D721Med (cell line): ENCODE data around the gene PPARGC1A.

Source experiments
- DNase-seq: peaks from one replicate; pipeline ENCODE4 v3.0.0; 2011; ENCODE audit warnings: low spot score; ENCODE audit not compliant: insufficient read length
- FAIRE-seq: peaks from 2 replicates; lab custom pipeline; 2011; peaks lifted over from hg19 to GRCh38; lab: Jason Lieb, UNC
- TF ChIP-seq, protein P1 (sequence below): IDR thresholded peaks from 2 replicates; pipeline ENCODE4 v1.5.1; 2012; ENCODE audit warnings: mild to moderate bottlenecking, control low read depth; ENCODE audit not compliant: insufficient read depth; ENCODE audit errors: missing control alignments

Gene PPARGC1A

DNA sequence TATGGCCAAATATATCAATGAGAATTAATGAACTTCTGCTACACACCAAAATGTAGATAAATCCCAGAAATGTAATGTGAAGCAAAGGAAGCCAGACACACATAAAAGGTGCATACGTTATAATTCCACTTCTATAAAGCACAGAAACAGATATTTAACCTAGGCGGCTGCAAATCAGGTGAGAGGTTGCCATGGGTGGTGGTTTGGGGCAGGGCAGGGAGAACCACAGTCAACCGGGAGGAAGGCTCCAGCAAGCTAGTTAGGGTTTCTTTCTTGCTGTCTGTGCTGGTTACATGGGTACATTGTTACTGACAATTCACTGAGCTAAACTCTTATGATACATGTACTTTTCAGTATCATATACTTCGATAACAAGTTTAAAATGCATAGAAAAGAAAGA is 9.7 kb upstream of the PPARGC1A start:
- FAIRE-seq: no peak
- TF ChIP-seq, protein P1, sequence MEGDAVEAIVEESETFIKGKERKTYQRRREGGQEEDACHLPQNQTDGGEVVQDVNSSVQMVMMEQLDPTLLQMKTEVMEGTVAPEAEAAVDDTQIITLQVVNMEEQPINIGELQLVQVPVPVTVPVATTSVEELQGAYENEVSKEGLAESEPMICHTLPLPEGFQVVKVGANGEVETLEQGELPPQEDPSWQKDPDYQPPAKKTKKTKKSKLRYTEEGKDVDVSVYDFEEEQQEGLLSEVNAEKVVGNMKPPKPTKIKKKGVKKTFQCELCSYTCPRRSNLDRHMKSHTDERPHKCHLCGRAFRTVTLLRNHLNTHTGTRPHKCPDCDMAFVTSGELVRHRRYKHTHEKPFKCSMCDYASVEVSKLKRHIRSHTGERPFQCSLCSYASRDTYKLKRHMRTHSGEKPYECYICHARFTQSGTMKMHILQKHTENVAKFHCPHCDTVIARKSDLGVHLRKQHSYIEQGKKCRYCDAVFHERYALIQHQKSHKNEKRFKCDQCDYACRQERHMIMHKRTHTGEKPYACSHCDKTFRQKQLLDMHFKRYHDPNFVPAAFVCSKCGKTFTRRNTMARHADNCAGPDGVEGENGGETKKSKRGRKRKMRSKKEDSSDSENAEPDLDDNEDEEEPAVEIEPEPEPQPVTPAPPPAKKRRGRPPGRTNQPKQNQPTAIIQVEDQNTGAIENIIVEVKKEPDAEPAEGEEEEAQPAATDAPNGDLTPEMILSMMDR: no peak
- DNase-seq: no peak

DNA sequence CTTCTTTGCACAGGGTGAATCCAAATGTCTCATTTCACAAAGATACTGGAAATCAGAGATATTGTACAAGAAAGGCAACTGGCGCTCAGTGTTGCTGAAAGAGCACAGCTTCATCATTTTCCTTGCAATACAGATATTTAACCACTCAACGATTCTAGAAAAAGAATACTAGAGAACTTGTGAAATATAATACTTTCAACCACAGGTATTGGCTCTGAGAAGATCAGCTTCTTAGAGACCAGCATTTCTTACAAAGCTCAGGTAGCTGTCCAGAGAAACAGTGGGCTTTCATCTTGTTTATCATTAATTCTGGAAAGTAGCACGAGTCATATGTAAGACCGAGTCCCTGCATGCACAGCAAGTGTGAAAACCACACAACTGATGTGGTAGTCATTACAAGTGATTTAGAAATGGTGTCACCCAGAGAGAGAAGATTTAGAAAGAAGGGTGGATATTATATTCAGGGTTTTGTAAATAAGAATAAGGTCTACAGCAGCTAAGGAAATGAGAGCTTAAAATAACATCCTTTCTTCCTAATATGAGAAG is 7.8 kb upstream of the PPARGC1A start:
- no peak for FAIRE-seq
- TF ChIP-seq, protein P1: no peak
- DNase-seq: no peak

DNA sequence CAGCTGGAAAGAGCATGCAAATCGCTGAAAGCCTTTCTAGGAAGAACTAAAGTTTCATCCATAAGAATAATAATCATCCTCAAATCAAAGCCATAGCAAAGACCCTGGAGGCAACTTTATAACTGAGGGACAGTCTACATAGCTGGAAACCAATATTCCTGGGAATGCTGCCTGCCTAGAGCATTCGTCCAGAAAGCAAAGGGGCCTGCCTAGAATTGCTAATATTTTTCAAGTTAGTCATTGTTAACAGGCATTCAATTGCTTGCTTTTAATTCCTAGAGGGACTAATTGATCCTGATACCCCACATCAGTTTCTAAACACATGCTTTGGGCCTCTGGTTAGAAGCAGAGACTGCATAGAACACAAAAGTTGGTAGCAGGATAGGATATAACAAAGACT is 4.2 kb upstream of the PPARGC1A start:
- TF ChIP-seq, protein P1: no peak

DNA sequence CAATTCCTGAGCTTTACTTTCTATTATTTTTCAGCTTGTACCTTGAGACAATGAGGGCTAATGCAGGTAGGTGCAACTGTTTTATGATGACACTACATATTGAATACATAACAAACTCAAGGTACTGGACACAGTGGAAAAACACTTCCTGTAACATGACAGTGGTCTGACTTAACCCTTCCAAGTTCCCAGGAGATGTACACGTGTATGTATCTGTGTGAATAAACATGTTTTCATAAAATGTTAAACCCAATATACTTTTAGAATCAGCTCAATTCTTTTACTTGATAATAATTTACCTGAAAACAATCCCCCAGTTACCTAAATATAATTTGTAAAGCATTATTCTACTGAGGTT is 1.2 kb upstream of the PPARGC1A start:
- TF ChIP-seq, protein P1: no peak
- DNase-seq (no peak), FAIRE-seq (no peak)

More for the DNA sequence above, 4.2 kb upstream of the PPARGC1A start:
- no peak for DNase-seq
- no peak for FAIRE-seq

DNA sequence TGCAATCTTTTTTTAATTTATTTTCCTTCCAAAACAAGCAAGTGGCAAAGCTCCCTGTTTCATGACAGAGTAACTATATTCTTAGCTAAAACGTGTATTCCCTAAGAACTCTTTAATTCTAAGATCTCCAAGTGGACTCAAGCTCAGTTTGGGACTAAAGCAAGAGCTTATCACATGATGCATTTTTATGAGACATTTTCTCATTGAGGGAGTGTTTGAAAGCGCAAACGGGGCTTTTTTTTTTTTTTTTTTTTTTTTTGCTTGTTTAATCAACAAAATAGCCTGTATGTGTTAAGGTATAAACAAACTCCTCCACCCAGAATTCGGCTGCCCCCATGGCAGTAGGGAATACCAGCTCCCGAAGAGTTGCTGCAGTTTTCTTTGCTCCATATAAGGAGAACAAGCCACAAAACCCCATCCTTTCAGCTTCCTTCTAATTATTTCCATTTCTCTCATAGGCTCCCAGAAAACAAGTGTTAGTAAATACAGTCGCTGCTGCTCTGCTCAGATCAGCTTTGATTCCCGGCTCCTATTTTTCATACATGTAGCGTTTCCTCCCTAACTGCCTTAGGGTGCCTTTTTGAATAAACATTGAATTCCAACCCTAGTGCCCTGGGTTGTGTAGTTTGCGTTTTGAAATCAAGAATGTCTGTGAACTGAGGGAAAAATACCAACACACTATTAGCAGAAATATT is 669 bp upstream of the PPARGC1A start:
- DNase-seq (no peak), FAIRE-seq (no peak)
- TF ChIP-seq, protein P1: no peak

DNA sequence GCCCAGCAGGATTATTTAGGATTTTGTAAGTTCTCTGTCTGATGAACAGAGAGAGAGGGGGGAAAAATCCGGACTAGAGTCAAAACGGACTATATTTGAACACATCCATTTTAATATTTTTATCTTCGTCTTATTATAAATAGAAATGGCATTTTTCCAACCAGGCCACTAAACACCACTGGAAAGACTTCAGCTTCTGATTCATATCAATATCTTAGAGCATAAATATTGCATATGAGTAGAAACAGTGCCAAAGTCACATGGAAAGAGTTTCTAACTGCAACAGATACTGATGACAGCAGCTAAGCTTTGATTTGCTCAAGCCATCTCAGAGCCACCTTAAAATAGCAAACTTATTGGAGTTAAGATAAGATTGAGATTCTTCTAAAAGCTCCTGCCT is 456 bp downstream of the PPARGC1A start:
- FAIRE-seq (no peak), DNase-seq (no peak)
- TF ChIP-seq, protein P1: no peak

DNA sequence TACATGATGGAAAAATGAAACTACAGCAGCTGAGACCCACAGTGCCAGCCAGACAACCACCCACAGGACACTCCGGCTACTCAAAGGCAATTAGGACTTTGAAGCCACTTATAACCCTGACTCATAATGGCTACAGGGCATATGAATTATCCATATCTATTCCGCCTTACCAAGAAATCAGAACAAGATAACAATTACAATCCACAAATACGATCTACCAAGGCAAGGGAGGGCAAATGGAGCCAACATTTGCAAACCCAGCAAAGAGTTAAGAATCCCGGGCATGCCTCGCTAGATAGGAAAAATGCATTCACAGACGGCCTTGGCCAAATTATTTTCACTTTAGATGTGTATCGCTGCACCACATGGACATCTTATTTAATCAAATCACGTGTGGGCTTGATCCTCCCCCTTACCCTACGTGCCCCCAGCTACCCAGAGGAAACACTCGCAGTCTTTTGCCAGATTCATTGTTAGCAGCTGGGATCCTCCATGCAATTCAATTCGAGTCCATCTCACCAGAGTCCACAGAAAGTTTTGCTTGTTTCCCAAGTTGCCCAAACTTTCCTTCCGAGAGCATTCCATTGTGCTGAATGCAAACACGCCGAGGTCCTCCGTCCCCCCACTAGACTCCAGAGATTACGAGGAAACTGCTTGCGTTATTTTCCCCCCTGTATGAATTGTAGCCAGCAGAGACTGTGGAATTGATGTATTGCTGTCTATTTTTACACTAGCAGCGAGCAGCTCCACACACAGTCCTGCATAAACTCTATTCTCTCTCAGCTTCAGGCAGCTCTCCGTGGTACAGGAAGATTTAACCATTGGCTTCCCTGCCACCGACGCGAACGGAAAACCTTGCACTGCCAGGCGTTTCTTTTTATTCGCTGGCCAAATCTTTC is 1.2 kb downstream of the PPARGC1A start:
- FAIRE-seq (no peak), DNase-seq (no peak)
- TF ChIP-seq, protein P1: no peak
